ENCODE measurements around the gene SHH.

DNA sequence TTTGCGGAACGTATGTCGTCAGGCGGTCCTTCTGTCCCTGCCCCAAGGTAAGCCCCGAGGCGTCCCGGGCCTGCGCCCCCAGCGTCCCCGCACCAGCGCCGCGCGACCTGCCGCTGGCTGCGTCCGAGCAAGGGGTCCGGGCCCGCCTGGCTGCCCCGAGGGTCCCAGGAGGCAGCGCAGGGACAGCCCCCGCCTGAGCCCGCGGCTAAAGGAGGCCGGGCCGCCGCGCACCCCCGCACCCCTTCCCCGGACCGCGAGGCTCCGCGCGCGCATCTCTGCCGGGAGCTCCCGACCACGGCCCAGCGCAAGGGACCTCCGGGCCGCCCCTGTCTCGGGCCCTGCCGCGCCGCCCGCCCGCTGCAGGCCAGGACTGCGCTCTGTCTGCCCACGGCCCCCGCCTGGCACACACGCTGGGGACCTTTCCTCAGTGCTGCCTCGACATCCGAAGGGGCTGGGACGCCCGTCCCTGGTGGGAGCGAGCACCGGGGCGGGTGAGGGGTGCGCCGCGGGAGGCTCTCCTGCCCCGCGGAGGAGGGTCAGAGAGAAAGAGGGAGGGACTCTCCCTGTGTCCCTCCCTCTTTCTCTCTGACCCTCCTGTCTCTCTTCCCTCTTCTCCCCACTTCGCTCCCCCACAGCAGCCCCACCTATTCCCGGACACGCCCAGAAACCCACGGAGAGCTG lies 25.0 kb downstream of the SHH start:
- TF ChIP-seq, protein P1, sequence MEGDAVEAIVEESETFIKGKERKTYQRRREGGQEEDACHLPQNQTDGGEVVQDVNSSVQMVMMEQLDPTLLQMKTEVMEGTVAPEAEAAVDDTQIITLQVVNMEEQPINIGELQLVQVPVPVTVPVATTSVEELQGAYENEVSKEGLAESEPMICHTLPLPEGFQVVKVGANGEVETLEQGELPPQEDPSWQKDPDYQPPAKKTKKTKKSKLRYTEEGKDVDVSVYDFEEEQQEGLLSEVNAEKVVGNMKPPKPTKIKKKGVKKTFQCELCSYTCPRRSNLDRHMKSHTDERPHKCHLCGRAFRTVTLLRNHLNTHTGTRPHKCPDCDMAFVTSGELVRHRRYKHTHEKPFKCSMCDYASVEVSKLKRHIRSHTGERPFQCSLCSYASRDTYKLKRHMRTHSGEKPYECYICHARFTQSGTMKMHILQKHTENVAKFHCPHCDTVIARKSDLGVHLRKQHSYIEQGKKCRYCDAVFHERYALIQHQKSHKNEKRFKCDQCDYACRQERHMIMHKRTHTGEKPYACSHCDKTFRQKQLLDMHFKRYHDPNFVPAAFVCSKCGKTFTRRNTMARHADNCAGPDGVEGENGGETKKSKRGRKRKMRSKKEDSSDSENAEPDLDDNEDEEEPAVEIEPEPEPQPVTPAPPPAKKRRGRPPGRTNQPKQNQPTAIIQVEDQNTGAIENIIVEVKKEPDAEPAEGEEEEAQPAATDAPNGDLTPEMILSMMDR (IDR thresholded peaks at IDR 0.05; ENCODE audit: poor library complexity, severe bottlenecking) = no peak
- TF ChIP-seq EZH2 (IDR thresholded peaks at IDR 0.05; ENCODE audit: borderline replicate concordance, insufficient read depth, low read length, poor library complexity, severe bottlenecking) (no peak), EP300 (conservative IDR thresholded peaks at IDR 0.05; ENCODE audit: poor library complexity, severe bottlenecking) (no peak), POLR2AphosphoS5 (IDR thresholded peaks at IDR 0.05) (no peak), MXI1 (conservative IDR thresholded peaks at IDR 0.05; ENCODE audit: poor library complexity, severe bottlenecking) (no peak), RAD21 (conservative IDR thresholded peaks at IDR 0.05) (no peak), SMC3 (conservative IDR thresholded peaks at IDR 0.05; ENCODE audit: poor library complexity) (no peak), TAF1 (IDR thresholded peaks at IDR 0.05; ENCODE audit: low read depth) (no peak)
- TF ChIP-seq, protein P2, sequence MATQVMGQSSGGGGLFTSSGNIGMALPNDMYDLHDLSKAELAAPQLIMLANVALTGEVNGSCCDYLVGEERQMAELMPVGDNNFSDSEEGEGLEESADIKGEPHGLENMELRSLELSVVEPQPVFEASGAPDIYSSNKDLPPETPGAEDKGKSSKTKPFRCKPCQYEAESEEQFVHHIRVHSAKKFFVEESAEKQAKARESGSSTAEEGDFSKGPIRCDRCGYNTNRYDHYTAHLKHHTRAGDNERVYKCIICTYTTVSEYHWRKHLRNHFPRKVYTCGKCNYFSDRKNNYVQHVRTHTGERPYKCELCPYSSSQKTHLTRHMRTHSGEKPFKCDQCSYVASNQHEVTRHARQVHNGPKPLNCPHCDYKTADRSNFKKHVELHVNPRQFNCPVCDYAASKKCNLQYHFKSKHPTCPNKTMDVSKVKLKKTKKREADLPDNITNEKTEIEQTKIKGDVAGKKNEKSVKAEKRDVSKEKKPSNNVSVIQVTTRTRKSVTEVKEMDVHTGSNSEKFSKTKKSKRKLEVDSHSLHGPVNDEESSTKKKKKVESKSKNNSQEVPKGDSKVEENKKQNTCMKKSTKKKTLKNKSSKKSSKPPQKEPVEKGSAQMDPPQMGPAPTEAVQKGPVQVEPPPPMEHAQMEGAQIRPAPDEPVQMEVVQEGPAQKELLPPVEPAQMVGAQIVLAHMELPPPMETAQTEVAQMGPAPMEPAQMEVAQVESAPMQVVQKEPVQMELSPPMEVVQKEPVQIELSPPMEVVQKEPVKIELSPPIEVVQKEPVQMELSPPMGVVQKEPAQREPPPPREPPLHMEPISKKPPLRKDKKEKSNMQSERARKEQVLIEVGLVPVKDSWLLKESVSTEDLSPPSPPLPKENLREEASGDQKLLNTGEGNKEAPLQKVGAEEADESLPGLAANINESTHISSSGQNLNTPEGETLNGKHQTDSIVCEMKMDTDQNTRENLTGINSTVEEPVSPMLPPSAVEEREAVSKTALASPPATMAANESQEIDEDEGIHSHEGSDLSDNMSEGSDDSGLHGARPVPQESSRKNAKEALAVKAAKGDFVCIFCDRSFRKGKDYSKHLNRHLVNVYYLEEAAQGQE (IDR thresholded peaks at IDR 0.05; ENCODE audit: borderline replicate concordance) = no peak
